HG03064 (cell line): ENCODE results near the gene MSI2.

Experiments
- ATAC-seq: cut with Tn5 transposase; IDR thresholded peaks from one replicate; pipeline ENCODE4 v1.9.1; 2021; ENCODE audit warnings: low read depth; ENCODE audit not compliant: unreplicated experiment

MSI2 gene

DNA sequence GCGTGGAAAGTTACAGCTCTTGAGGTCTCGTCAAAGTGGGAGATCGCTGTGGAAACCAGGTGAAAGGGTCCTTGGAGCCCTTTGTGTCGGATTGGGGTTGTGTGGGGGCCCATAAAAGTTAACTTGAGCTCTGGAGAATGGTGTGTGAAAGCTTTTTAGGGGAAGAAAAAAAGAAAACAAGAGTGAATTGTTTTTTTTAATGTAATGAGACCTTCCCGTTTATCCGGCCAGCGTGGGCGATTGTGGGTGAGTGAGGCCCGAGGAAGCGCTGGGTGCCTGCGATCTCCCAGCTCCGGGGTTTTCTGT is 150.6 kb downstream of the MSI2 start:
- no peak for ATAC-seq

DNA sequence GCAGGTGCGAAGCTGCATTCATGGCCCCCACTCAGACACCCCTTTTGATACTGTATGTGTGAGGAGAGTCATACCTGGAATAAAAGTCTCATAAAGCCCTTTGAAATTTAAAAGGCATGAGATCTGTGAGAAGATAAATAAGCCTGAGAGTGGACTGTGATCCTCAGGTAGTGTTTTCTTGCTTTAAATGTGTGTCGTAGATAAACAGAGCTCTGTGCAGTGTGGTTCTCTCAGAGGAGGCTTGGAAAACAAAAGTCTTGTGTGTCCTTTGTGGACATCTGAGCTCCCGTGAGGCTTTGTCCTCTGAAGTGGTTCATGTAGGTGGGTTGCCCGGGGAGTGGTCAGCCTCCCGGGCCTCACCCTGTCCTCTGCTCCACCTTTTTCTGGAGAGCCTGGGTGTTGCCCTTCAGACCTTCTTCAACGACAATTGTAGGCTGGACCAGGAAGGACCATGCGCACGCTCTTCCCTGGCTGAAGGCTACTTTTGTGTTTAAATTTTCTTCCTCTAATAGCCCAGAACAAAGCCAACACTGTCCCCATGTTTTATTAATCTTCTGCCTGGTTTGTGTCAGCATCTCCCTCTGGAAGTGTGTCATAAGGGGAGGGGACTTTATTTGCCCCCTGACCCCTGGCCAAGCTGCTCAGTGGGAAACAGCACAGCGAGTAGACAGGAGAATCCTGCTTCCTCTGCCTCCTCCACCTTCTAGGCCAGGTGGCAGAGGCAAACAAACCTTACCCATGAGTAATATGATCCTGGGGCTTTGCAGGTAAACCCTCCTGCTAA is 151.2 kb downstream of the MSI2 start:
- no peak for ATAC-seq

DNA sequence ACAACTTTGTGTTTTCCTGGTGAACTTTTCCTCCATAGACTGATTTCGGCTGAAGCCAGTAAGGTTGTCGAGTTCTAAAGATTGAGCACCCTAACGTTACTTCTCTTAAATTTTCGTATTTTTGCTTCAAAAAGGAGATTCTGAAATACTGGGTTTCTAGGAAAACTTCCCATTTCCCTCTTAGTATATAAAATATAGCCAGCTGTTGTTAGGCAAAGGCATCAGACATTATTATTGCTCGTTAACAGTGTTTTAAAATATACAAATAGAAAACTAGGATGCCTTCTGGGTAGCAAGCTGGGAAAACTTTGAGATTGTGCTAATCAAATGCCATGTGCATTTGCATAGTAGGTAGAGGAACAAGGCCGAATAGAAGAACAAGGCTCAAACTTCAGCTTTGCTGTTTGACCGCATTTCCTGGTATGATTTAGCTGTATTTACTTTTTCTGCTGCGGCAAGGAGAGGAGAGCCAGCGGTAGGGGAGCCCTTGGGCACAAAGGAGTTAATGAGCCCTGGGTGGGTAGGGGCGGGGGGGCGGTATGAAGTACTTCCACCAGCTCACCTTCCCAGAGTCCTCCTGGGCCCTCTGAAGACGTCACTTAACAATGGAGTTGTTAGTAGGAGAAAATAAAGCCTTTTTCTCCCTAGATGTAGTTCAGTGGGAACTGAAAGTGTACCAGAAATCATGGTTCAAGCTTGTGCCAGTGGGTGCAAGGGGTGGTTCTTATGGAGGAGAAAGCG is 151.9 kb downstream of the MSI2 start:
- ATAC-seq, result no peak

DNA sequence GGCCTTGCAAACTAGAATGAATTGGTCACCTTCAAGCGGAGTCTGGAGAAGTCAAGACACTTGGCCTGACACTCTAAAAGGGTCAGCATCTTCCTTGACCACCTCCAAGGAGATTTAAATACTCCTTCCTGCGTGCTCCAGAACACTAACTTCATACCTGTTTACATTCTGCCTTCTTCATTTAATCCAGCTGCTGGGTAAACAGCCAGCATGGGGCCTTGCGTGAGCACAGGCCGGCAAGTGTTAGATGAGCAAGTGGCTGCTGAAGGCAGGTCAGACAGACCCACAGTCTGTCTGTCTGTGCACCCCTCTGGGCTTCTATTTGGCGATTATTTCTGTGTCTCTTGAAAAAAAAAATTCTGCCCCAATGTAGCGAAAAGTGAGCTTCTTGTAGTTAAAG is 153.8 kb downstream of the MSI2 start:
- no peak for ATAC-seq

DNA sequence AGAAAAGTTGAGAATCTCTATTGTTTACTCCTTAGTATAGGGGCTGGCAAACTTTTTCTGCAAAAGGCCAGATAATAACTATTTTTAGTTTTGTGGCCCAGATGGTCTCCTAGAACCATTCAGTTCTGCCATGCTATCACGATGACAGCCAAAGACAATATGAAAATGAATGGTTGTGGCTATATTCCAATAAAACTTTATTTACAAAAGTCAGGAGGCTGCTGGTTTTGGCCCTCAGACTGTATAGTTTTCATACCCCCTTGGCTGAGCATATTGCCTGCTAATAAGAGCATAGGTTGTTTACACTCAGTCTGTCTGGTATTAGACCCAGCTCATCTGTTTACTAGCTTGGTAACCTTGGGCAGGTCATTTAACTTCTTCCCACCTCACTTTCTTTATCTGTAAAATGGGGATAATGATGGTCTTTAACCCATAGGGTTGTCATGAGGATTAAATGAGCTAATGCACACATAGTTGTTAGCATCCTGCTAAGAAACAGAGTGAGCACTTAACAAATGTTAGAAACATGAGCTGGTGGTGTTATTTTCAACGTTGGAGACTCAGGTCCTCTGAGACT is 156.3 kb downstream of the MSI2 start:
- ATAC-seq, result no peak

DNA sequence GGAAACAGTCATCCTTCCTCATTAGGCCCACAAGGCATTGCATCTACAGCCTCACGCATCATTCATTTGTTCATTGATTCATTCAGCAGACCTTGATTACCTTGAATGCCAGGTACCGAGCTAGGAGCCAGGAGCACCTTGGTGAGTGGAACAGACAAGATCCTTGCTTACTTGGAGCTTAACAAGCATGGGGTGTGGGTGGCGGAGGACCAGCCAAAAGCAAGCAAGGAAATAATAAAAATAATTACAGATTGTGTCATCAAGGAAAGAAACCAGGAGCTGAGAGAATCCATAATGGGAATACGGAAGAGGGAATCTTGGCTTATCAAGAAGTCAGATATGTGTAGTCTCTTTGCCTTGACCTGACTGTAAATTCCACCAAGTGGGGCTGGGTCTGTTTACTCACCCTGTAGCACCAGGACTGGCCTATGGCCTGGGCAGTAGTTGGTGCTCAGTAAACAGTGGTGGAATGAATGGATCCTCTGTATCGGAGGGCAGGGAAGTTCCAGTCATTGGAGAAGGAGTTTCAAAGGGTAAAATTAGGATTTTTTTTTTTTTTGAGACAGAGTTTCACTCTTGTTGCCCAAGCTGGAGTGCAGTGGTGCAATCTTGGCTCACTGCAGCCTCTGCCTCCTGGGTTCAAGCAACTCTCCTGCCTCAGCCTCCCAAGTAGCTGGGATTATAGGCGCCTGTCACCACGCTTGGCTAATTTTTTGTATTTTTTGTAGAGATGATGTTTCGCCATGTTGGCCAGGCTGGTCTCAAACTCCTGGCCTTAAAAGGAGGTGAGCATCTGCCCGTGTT is 157.7 kb downstream of the MSI2 start:
- no peak for ATAC-seq

DNA sequence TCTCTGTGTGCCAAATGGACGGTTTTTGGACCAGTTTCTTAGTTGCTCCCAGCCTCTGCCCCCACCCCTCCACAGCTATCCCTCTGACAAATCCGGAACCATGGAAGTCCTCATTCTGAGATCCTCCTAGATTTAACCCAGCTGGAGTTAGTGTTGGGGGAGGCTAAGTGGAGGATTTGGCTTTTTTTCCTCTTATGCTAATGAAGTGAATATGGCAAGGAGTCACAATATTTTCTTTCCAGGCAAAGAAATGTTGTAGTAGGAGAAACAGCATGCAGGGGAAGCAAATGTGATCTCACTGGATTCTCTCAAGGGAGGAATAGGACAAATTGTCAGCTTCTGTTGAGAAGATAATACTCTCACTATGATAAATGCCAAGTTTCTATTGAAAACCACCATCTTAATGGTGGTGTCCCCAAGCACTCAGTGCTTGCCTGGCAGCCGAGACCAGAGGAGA is 159.5 kb downstream of the MSI2 start:
- no peak for ATAC-seq

DNA sequence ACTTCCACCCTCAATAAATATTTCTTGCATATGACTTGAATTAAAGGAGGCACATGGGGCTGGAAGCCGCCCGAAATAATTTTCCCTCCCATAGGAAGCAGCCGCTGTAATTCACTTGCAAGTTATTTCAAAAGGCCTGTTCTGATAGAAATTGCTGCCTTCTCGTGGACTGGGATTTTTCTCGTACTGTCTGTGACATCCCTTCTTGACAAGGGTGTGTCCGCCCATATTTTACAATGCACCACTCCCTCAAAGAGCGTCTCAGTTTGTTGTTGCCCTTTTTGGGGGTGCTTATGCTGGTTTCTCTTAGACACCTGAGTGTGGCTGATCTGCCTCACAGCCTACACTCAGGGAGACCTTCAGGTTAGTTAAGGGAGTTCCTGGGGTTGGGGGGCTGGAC is 160.0 kb downstream of the MSI2 start:
- ATAC-seq, result no peak

DNA sequence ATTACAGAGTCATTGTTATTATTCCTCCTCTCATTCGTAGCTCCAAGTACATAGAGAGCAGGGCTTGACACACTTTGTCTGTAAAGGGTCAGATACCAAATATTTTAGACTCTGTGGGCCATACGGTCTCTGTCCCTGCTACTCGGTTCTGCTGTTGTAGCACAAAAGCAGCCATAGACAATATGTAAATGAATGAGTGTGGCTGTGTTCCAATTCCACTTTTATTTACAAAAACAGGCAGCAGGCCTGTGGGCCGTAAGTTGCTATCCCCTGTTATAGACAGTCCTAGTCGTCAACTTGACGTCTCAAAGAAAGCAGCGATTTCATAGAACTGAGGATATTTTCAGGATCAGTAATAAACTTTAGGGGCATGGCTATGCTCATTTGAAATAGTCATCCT is 161.6 kb downstream of the MSI2 start:
- no peak for ATAC-seq

DNA sequence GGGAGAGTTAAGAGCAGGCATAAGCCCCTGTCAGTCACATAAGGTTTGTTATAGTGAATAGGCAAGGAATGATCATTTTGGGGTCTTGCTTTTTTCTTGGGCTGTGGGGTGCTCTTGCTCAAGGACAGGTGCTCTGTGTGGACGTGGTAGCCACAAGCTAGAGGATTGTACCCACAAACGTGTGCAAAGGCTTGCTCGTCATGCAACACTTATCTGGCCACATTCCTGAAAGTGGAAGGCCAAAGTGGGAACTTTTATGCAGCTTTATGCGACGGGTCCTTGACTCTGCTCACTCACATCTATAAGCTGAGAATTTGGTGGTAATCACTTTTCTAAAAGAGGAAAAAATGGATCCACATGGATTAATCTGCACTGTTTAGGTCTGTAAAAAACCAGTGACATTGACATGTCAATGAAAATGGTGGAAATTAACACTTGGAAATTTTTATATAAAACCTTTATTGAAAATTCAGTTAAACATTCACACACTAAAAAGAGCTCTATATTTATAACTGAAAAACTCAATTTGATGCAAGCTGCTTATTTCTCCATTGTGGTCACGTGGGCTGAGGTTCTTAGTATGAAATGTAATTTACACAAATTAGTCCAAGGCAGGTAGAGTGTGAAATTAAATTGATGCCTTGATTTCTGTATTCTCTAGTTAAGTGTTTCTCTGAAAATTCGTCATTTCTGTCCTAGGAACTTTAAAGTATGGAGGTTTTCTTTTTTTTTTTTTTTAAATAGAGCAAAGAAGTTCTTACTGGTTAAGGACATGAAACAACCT is 162.3 kb downstream of the MSI2 start:
- ATAC-seq, result no peak

DNA sequence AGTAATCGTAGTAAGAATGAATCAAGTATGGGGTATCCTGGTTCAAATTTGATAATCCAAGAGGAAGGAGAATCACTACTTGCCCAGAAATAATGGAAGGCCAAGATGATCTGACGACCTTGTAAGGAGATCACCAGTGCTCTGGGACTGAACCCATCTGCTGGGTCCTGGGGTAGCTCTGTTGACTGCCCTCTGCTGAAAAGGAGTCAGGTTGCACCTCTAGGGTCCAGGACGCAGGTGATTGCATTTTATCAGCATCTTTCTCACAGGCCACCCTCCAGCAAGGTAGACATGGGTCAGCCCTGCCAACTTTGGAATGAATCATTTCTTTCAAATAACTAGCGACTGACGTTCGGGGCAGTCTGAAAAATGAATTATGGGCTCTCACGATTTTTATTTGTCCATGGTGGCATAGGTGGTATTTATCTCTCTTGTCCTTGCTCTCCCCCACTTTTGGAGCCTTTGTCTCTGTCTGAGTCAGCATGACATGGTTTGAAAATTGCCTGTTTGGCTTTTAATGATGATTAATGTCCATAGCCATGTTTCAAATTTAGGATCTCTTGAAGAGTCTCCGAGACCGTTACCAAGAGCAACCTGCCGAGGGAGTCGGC is 163.7 kb downstream of the MSI2 start:
- no peak for ATAC-seq

DNA sequence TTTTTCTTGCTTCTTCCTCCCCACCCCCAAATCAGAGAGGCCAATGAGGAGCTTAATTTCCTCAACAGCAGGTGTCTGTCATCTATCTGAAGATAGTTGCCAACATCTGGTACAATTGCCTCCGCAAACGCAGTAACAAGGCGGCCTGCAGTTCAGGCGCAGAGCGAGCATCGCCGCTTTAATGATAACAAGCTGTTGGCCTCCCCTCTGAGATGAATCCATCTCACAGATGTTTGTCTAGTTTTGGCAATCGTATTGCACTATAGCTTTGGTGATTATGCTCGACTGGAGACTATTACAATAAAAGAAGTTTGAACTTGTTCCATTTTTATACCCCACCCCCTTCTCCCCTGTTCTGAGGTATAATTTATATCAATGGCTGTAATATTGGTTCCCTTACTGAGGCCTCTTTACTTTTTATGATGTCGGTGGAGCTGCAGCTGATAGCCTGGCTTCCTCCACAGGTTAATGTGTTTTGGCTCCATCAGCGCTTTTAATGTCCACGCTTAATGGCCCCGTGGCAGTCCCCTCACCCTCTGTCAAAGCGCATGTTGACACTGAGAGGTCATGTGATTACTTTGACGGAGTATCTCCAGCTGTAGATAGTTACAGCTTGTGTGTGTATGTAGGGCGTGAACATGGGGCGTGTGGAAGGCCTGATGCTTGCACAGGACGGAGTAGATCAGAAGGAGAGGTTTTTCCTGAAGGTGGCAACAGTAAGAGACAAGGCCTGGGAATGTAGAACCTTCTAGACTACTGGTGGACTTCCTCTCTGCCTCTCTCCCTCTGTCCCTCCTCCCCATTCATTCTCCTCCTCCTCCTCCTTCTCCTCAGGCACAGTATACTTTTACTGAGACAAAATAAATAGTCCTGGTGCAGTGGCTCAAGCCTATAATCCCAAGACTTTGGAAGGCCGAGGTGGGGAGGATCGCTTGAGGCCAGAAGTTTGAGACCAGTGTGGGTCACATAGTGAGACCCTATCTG is 164.7 kb downstream of the MSI2 start:
- no peak for ATAC-seq

DNA sequence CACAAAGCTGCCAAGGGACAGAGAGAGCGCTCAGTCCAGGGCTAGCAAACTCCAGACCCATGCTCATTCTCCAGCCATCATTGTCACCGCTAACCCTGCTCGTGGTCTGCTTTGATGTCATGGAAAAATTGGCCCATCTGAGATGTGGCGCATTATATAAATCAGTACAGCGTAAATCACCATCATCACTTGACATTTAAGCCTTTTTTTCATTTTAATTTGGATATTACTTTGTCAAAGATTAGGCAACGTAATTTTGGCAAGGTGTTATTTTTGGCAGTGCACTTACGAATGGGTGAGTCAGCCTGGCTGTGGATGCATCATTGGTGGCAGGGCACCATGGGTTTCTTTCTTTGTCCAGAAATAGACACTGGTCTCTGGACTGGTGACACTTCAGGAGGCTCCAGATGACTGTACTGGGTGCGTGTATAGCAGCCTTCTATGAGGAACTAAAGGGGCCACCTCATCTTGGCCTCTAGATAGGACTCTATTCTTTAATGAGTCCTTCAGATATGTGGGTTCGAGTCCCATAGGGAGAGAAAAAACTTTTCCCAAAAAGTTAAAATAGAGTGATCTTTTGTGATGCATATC is 166.3 kb downstream of the MSI2 start:
- peak; percentile 76 for ATAC-seq

DNA sequence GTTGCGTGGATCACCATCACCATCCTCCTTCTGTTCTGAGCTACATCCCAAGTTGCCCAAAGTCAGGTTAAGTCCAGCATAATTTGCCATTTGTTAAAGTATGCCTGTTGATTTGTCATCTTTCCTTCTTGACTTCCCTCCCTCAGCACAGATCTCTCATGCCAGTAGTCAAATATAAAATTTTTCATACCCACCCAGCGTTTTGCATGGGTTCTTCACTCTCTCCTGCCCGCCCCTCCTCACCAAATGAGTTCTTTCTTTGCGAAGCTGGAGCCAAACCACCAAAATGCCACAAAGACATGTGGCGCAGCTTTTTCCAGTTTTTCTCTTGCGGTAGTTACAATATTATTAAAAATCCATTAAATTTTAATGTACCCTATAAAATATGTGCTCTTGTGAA is 167.2 kb downstream of the MSI2 start:
- ATAC-seq, result no peak

DNA sequence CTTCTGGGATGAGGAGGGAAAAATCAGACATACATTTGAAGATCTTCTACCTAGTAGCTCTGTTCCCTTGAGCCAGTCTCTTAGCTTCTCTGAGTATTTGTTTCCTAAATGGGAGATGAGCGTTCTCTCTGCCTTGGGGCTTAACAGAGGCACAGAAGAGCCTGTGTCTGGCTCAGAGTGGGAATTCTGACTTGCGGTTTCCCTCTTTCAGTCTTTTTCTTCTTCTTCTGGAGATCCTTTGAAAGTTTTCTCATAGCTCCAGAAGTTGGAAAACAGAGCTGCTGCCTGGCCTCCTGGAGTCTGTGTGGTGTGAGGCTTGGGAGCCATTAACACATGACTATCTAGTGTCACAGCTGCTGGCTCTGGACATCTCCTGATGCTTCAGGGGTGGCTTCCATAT is 167.9 kb downstream of the MSI2 start:
- ATAC-seq, result no peak

DNA sequence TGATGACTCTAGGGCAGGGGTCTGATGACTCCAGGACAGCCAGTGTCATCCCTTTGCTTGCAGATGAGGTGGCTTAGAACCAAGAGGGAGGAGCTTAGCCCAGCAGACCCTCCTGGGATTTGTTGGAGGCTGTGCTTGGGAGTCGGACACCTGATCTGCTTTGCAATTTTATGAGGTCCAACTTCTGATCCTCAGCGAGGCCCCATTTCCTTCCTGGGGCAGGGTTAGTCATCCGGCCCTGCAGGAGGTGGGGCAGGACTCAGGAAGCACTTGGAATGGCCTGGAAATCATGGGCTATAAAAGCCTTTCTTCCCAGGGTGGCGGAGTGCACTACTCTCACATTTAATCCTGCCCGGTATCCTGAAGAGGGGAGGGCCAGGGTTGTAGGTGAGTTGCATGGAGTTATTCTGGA is 168.5 kb downstream of the MSI2 start:
- no peak for ATAC-seq

DNA sequence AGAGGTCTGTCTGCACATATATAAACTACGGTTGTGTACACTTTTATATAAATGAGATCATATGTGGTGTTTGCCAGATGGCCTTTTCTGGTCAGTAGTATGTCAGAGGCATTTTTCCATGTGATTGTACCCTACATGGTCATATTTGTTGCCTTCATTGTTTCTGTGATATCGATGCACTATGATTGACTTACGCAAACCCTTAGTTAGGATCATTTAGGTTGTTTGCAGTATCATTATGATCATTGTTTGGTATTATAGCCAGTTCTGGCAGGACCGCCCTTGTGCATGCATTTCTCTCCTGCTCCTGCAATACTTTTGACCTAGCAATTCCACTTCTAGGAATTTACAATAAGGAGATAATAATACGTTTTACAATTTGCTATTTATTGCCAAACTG is 169.1 kb downstream of the MSI2 start:
- no peak for ATAC-seq
